Measurements from ENCODE around the gene HOXB8. TPM values are rescaled to one million over a fixed set of nuclear protein-coding genes. Genes with fewer than 3 reads are reported as not detected.

HOXB8 gene
- total RNA-seq, 2 donors from 2014 or later: not detected

GRCh38 chr17:48625495-48626244 lies 10.6 kb upstream of the HOXB8 start:
- Mint-ChIP-seq H3K27me3 (ENCODE audit: low read depth) (peaks cover 95% of the 10 kb centered on the region), H3K27ac (peak overlapping the region; percentile 69), H3K4me3 (peak overlapping the region; percentile 95 to 97), H3K4me1 (ENCODE audit: low read depth) (peaks cover 6% of the 10 kb centered on the region), H3K9me3 (no peaks in the 10 kb centered on the region), H3K36me3 (ENCODE audit: insufficient read depth in 2 of 2) (peaks cover 3 to 6% of the 10 kb centered on the region in 2 donors)
- peak; percentile 65 to 68 for ATAC-seq (replicated peaks in 1 of 2)
- DNase-seq: peak; percentile 58 to 61

GRCh38 chr17:48624544-48625494 lies 9.7 kb upstream of the HOXB8 start:
- H3K4me1 Mint-ChIP-seq (ENCODE audit: low read depth): peaks cover 6% of the 10 kb centered on the region
- no peaks in the 10 kb centered on the region for H3K9me3 Mint-ChIP-seq
- H3K4me3 Mint-ChIP-seq: peak overlapping the region; percentile 95 to 97
- peaks cover 3 to 6% of the 10 kb centered on the region in 2 donors for H3K36me3 Mint-ChIP-seq (ENCODE audit: insufficient read depth in 2 of 2)
- H3K27ac Mint-ChIP-seq: no peak overlapping the region
- DNase-seq (peak; percentile 50 to 59), ATAC-seq (replicated peaks in 1 of 2) (peak; percentile 33 to 42)
- peaks cover 95% of the 10 kb centered on the region for H3K27me3 Mint-ChIP-seq (ENCODE audit: low read depth)

- Mint-ChIP-seq H3K4me3 (peak overlapping the region; percentile 51 to 97), H3K27ac (no peak overlapping the region), H3K4me1 (ENCODE audit: low read depth) (peaks cover 6% of the 10 kb centered on the region), H3K36me3 (ENCODE audit: insufficient read depth in 2 of 2) (peaks cover 3 to 6% of the 10 kb centered on the region in 2 donors), H3K27me3 (ENCODE audit: low read depth) (peaks cover 95% of the 10 kb centered on the region), H3K9me3 (no peaks in the 10 kb centered on the region)
- ATAC-seq (replicated peaks in 1 of 2) (no peak), DNase-seq (no peak)
Observed at GRCh38 chr17:48624118-48624517, 9.0 kb upstream of the HOXB8 start.

- no peak overlapping the region for H3K4me3 Mint-ChIP-seq
- peaks cover 3 to 6% of the 10 kb centered on the region in 2 donors for H3K36me3 Mint-ChIP-seq (ENCODE audit: insufficient read depth in 2 of 2)
- H3K4me1 Mint-ChIP-seq (ENCODE audit: low read depth): peaks cover 6% of the 10 kb centered on the region
- peaks cover 95% of the 10 kb centered on the region for H3K27me3 Mint-ChIP-seq (ENCODE audit: low read depth)
- DNase-seq (no peak), ATAC-seq (replicated peaks in 1 of 2) (no peak)
- H3K27ac Mint-ChIP-seq: no peak overlapping the region
- no peaks in the 10 kb centered on the region for H3K9me3 Mint-ChIP-seq
Observed at GRCh38 chr17:48623583-48623982, 8.5 kb upstream of the HOXB8 start.

- Mint-ChIP-seq H3K9me3 (no peaks in the 10 kb centered on the region), H3K27ac (no peak overlapping the region), H3K27me3 (ENCODE audit: low read depth) (peaks cover 95% of the 10 kb centered on the region), H3K4me3 (no peak overlapping the region), H3K4me1 (ENCODE audit: low read depth) (peaks cover 6% of the 10 kb centered on the region), H3K36me3 (ENCODE audit: insufficient read depth in 2 of 2) (peaks cover 3 to 6% of the 10 kb centered on the region in 2 donors)
- ATAC-seq (replicated peaks in 1 of 2) (no peak), DNase-seq (no peak)
Observed at GRCh38 chr17:48622857-48623256, 7.8 kb upstream of the HOXB8 start.

GRCh38 chr17:48621410-48622392 lies 6.6 kb upstream of the HOXB8 start:
- Mint-ChIP-seq H3K27ac (no peak overlapping the region), H3K4me3 (no peak overlapping the region)

GRCh38 chr17:48620461-48621139 lies 5.5 kb upstream of the HOXB8 start:
- H3K9me3 Mint-ChIP-seq: no peaks in the 10 kb centered on the region
- H3K36me3 Mint-ChIP-seq (ENCODE audit: insufficient read depth in 2 of 2): peaks cover under 1% of the 10 kb centered on the region in 2 donors
- H3K27ac Mint-ChIP-seq: no peak overlapping the region
- H3K4me3 Mint-ChIP-seq: no peak overlapping the region
- no peak for ATAC-seq (replicated peaks in 1 of 2)
- peaks cover 8% of the 10 kb centered on the region for H3K4me1 Mint-ChIP-seq (ENCODE audit: low read depth)
- no peak for DNase-seq
- peaks cover 93% of the 10 kb centered on the region for H3K27me3 Mint-ChIP-seq (ENCODE audit: low read depth)

More at GRCh38 chr17:48621410-48622392, 6.6 kb upstream of the HOXB8 start:
- DNase-seq (no peak), ATAC-seq (replicated peaks in 1 of 2) (no peak)
- Mint-ChIP-seq H3K36me3 (ENCODE audit: insufficient read depth in 2 of 2) (peaks cover 3 to 4% of the 10 kb centered on the region in 2 donors), H3K27me3 (ENCODE audit: low read depth) (peaks cover 95% of the 10 kb centered on the region), H3K9me3 (no peaks in the 10 kb centered on the region), H3K4me1 (ENCODE audit: low read depth) (peaks cover 10% of the 10 kb centered on the region)

- ATAC-seq (replicated peaks in 1 of 2): no peak
- Mint-ChIP-seq H3K27me3 (ENCODE audit: low read depth) (peaks cover 97% of the 10 kb centered on the region), H3K36me3 (ENCODE audit: insufficient read depth in 2 of 2) (no peaks in the 10 kb centered on the region), H3K27ac (peak overlapping the region; percentile 55), H3K4me3 (peak overlapping the region; percentile 46 to 48), H3K9me3 (no peaks in the 10 kb centered on the region), H3K4me1 (ENCODE audit: low read depth) (peaks cover 14% of the 10 kb centered on the region)
- no peak for DNase-seq
Observed at GRCh38 chr17:48619826-48620449, 4.8 kb upstream of the HOXB8 start.

- ATAC-seq (replicated peaks in 1 of 2): peak; percentile 63 to 72
- peak overlapping the region; percentile 67 to 75 for H3K4me3 Mint-ChIP-seq
- no peaks in the 10 kb centered on the region for H3K9me3 Mint-ChIP-seq
Observed at GRCh38 chr17:48618256-48618896, 3.3 kb upstream of the HOXB8 start.

GRCh38 chr17:48617471-48618255 lies 2.6 kb upstream of the HOXB8 start:
- Mint-ChIP-seq H3K9me3 (no peaks in the 10 kb centered on the region), H3K36me3 (ENCODE audit: insufficient read depth in 2 of 2) (no peaks in the 10 kb centered on the region), H3K4me3 (peak overlapping the region; percentile 25 to 75), H3K27ac (no peak overlapping the region), H3K4me1 (ENCODE audit: low read depth) (peaks cover 34% of the 10 kb centered on the region), H3K27me3 (ENCODE audit: low read depth) (peaks cover 99% of the 10 kb centered on the region)
- ATAC-seq (replicated peaks in 1 of 2) (no peak), DNase-seq (no peak)

More at GRCh38 chr17:48618256-48618896, 3.3 kb upstream of the HOXB8 start:
- Mint-ChIP-seq H3K27me3 (ENCODE audit: low read depth) (peaks cover 99% of the 10 kb centered on the region), H3K36me3 (ENCODE audit: insufficient read depth in 2 of 2) (no peaks in the 10 kb centered on the region), H3K4me1 (ENCODE audit: low read depth) (peaks cover 30% of the 10 kb centered on the region), H3K27ac (peak overlapping the region; percentile 22)
- DNase-seq: peak; percentile 80 to 87
